GM18868 (cell line): ENCODE data around the gene HPCAL1.
"Not testable (repeated sequence)": the region's sequence is repeated elsewhere in the genome, so short reads cannot be mapped to it uniquely, and the experiment has no call there.

ENCODE experiments used
- ATAC-seq: cut with Tn5 transposase; IDR thresholded peaks from one replicate; pipeline ENCODE4 v1.9.1; 2021; ENCODE audit warnings: mild to moderate bottlenecking, moderate library complexity; ENCODE audit not compliant: unreplicated experiment

The HPCAL1 gene

GRCh38 chr2:10283106-10284062 lies 19.3 kb upstream of the HPCAL1 start:
- no peak for ATAC-seq

GRCh38 chr2:10284108-10284870 lies 18.4 kb upstream of the HPCAL1 start:
- ATAC-seq, result no peak

- no peak for ATAC-seq
These were observed 17.5 kb upstream of the HPCAL1 start for GRCh38 chr2:10285191-10285555.

GRCh38 chr2:10285556-10286198 lies 17.0 kb upstream of the HPCAL1 start:
- no peak for ATAC-seq

GRCh38 chr2:10286216-10287037 lies 16.3 kb upstream of the HPCAL1 start:
- ATAC-seq, result no peak

- no peak for ATAC-seq
These were observed 14.9 kb upstream of the HPCAL1 start for GRCh38 chr2:10287761-10288160.

- no peak for ATAC-seq
These were observed 14.1 kb upstream of the HPCAL1 start for GRCh38 chr2:10288606-10289005.

GRCh38 chr2:10289352-10289751 lies 13.4 kb upstream of the HPCAL1 start:
- no peak for ATAC-seq

GRCh38 chr2:10289891-10290290 lies 12.8 kb upstream of the HPCAL1 start:
- no peak for ATAC-seq

- ATAC-seq, result not testable (repeated sequence)
These were observed 11.3 kb upstream of the HPCAL1 start for GRCh38 chr2:10291376-10291775.

GRCh38 chr2:10292033-10292432 lies 10.7 kb upstream of the HPCAL1 start:
- ATAC-seq, result no peak

- no peak for ATAC-seq
These were observed 9.1 kb upstream of the HPCAL1 start for GRCh38 chr2:10293603-10294002.

- ATAC-seq, result no peak
These were observed 8.6 kb upstream of the HPCAL1 start for GRCh38 chr2:10294077-10294476.

GRCh38 chr2:10295649-10296048 lies 7.1 kb upstream of the HPCAL1 start:
- not testable (repeated sequence) for ATAC-seq

GRCh38 chr2:10296142-10296541 lies 6.6 kb upstream of the HPCAL1 start:
- no peak for ATAC-seq

- no peak for ATAC-seq
These were observed 5.4 kb upstream of the HPCAL1 start for GRCh38 chr2:10297191-10297830.

GRCh38 chr2:10297959-10298531 lies 4.7 kb upstream of the HPCAL1 start:
- ATAC-seq, result no peak

- ATAC-seq, result not testable (repeated sequence)
These were observed 3.9 kb upstream of the HPCAL1 start for GRCh38 chr2:10298777-10299176.

- no peak for ATAC-seq
These were observed 2.3 kb upstream of the HPCAL1 start for GRCh38 chr2:10300328-10300920.
